Panc1 (cell line): ENCODE results near the gene LUZP2. TPM values are rescaled to one million over a fixed set of nuclear protein-coding genes. Genes with fewer than 3 reads are reported as not detected.

ENCODE experiments used
- ATAC-seq: fragments of 200-7000 bp; cut with Tn5 transposase; 2 replicates; pipeline ENCODE4 v1.9.1; 2020; ENCODE audit warnings: mild to moderate bottlenecking, moderate library complexity
- BruUV-seq: library from RNA; stranded (reverse); fragments of 400-500 nt; replicated peaks from 2 replicates; lab custom pipeline; 2021; lab: Mats Ljungman, UMichigan
- CTCF ChIA-PET: fragments of 300-600 bp; sonication (Branson Sonifier 250); formaldehyde crosslinking; loops from one replicate; lab custom pipeline; 2022; ENCODE audit warnings: antibody characterized with exemption; lab: Charles Lee
- POLR2A ChIA-PET: fragments of 300-600 bp; sonication (Branson Sonifier 250); formaldehyde crosslinking; loops from one replicate; lab custom pipeline; 2022; ENCODE audit warnings: antibody characterized with exemption; lab: Charles Lee
- DNase-seq: peaks from one replicate; pipeline ENCODE4 v3.0.0-alpha.2; 2010; ENCODE audit warnings: low read depth, low spot score
- H3K27ac ChIP-seq: 2 replicates; pipeline ENCODE4 v1.5.1; 2011; ENCODE audit warnings: mild to moderate bottlenecking, low read length, inconsistent platforms
- H3K27me3 ChIP-seq: fragments of 200-500 bp; sonication (Bioruptor generic); 2 replicates; pipeline ENCODE4 v1.6.0; 2014; ENCODE audit warnings: low read length, inconsistent platforms; ENCODE audit not compliant: control insufficient read depth, insufficient read depth
- H3K36me3 ChIP-seq: fragments of 200-500 bp; sonication (Bioruptor generic); 2 replicates; pipeline ENCODE4 v1.5.1; 2014; ENCODE audit warnings: inconsistent platforms, mild to moderate bottlenecking, low read length, moderate library complexity; ENCODE audit not compliant: control insufficient read depth, insufficient read depth
- H3K4me1 ChIP-seq: 2 replicates; pipeline ENCODE4 v1.5.1; 2011; ENCODE audit warnings: inconsistent platforms, mild to moderate bottlenecking, low read length, moderate library complexity; ENCODE audit not compliant: control insufficient read depth, insufficient read depth
- H3K4me3 ChIP-seq, 2 experiments: 2 replicates each; pipeline ENCODE4 v1.5.1; 2011 to 2012; ENCODE audit warnings: low read depth in 2 of 2, low read length in 2 of 2, mild to moderate bottlenecking in 2 of 2, inconsistent platforms in 1 of 2, moderate library complexity in 1 of 2
- H3K9me3 ChIP-seq: fragments of 200-500 bp; sonication (Bioruptor generic); 2 replicates; pipeline ENCODE4 v1.5.1; 2014; ENCODE audit warnings: low read depth, mild to moderate bottlenecking, inconsistent platforms, low read length, moderate library complexity; ENCODE audit not compliant: control insufficient read depth, insufficient read depth
- CTCF ChIP-seq: fragments of 450-650 bp; IDR thresholded peaks from 2 replicates; pipeline ENCODE4 v1.5.1; 2017; ENCODE audit warnings: mild to moderate bottlenecking
- POLR2AphosphoS5 ChIP-seq: IDR thresholded peaks from 2 replicates; pipeline ENCODE4 v1.6.1; 2012; ENCODE audit warnings: mild to moderate bottlenecking, low read depth, low read length, moderate library complexity
- REST ChIP-seq, 2 experiments: IDR thresholded peaks; 2 replicates each; pipeline ENCODE4 v1.6.1; 2011 to 2012; ENCODE audit warnings: low read depth in 2 of 2, control low read depth in 1 of 2, low read length in 1 of 2, mild to moderate bottlenecking in 1 of 2, moderate library complexity in 1 of 2; ENCODE audit not compliant: insufficient read depth in 1 of 2
- SIN3A ChIP-seq: IDR thresholded peaks from 2 replicates; pipeline ENCODE4 v1.6.1; 2012; ENCODE audit warnings: low read depth, mild to moderate bottlenecking, low read length, moderate library complexity, borderline replicate concordance; ENCODE audit not compliant: insufficient read depth
- TCF7L2 ChIP-seq: IDR thresholded peaks from 2 replicates; pipeline ENCODE4 v1.6.1; 2011; ENCODE audit warnings: mild to moderate bottlenecking, low read depth, low read length, inconsistent platforms
- in situ Hi-C: cut with HindIII; loops from 2 replicates; pipeline ENCODE4 v1.10.0; 2016; ENCODE audit warnings: low sequenced_read_pairs, low pct_unique_long_range_greater_than_20kb
- intact Hi-C: fragments of 100-400 bp; cut with micrococcal nuclease; formaldehyde crosslinking; loops from one replicate; pipeline ENCODE4 v1.10.0; 2022; ENCODE audit not compliant: unreplicated experiment
- total RNA-seq: library from RNA; stranded (reverse); gene quantifications from one replicate; pipeline ENCODE4 v1.2.1, GENCODE V29; 2021; ENCODE audit not compliant: unreplicated experiment

Gene LUZP2
- total RNA-seq, 1 experiment from 2014 or later, result 0.18 TPM

- no peak overlapping the region for H3K4me3 ChIP-seq
- no peaks in the 10 kb centered on the region for H3K9me3 ChIP-seq
- ChIA-PET POLR2A (no interaction called here), CTCF (no interaction called here)
- ATAC-seq (no peak), DNase-seq (no peak)
- intact Hi-C loops (no loop called here), in situ Hi-C loops (no loop called here)
- H3K27ac ChIP-seq, result no peak overlapping the region
- no TSS peak for BruUV-seq
- TF ChIP-seq POLR2AphosphoS5, result no peak
- no peak for TF ChIP-seq SIN3A
- no peak for TF ChIP-seq CTCF
- no peak for TF ChIP-seq REST (IDR thresholded peaks at IDR 0.05; ENCODE audit: insufficient read depth in 1 of 2, low read depth in 2 of 2, low read length in 1 of 2)
- TF ChIP-seq TCF7L2, result no peak
- no peaks in the 10 kb centered on the region for H3K4me1 ChIP-seq
- no peaks in the 10 kb centered on the region for H3K27me3 ChIP-seq
- no peaks in the 10 kb centered on the region for H3K36me3 ChIP-seq
Measured at GRCh38 chr11:24762076-24762475, 265.2 kb downstream of the LUZP2 start.

- ChIA-PET CTCF (no interaction called here), POLR2A (no interaction called here)
- no peak for ATAC-seq
- Histone ChIP-seq H3K4me1 (no peaks in the 10 kb centered on the region), H3K4me3 (no peak overlapping the region), H3K9me3 (no peaks in the 10 kb centered on the region), H3K27me3 (no peaks in the 10 kb centered on the region), H3K27ac (no peak overlapping the region), H3K36me3 (no peaks in the 10 kb centered on the region)
- TF ChIP-seq SIN3A (no peak), POLR2AphosphoS5 (no peak), CTCF (no peak), REST (IDR thresholded peaks at IDR 0.05; ENCODE audit: insufficient read depth in 1 of 2, low read depth in 2 of 2, low read length in 1 of 2) (no peak), TCF7L2 (no peak)
- no TSS peak for BruUV-seq
- no peak for DNase-seq
- in situ Hi-C loops, result no loop called here
- intact Hi-C loops, result no loop called here
Measured at GRCh38 chr11:24767411-24767810, 270.6 kb downstream of the LUZP2 start.
